HG03565 (cell line): ENCODE data around the gene RNF175.
A peak's percentile ranks its signal among the peaks of the same experiment; 100 is the strongest.

ENCODE experiments used
- ATAC-seq: cut with Tn5 transposase; IDR thresholded peaks from one replicate; pipeline ENCODE4 v1.9.1; 2021; ENCODE audit warnings: mild to moderate bottlenecking, moderate library complexity; ENCODE audit not compliant: unreplicated experiment

The RNF175 gene

DNA sequence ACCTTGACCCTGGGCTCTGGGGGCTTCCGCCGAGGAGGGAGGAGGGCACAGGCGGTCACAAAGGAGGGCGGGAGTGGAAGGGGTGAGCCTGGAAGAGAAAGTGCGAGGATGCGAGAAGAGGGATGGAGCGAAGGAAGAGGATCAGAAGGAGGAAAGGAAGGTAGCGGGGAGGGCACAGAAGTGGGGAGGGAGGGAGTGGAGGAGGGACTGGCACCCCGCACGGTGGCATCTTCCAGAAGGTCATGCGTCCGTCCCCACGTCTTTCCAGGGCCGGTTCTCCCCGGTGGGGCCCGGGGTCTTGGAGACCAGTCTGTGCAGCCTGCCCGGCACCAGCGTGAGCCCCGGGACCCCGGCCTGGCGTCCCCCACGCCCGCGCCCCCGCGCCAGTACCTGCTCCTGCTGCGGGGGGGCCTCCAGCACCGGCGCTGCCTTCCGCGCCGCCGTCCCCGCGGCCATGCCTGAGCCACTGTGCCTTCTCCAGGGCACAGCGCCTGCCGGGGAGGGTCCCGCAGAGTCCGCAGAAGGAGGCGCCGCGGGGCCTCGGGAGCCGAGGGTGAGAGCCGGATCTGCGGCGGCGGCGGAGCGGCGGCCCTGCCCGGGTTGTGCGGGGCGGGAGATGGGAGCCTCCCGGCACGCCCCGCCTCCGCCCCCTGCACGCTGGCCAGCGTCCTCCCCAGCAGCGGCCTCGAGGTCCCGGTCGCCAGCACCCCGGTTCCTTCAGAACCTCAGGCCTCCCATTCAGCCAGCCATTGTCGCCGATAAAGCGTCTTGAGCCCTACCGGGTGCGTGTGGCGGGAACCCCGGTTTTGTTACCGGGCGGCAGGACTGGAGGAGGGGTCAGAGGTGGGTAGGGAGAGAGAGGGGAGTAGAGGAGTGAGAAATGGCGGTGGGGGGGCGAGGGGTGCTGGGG lies at the start of gene RNF175:
Gene RNF175, minus strand, starts transcription at position 618 of the 910 bp plus-strand sequence. Its CDS starts 162 bp downstream, at position 456.
- no peak for ATAC-seq

DNA sequence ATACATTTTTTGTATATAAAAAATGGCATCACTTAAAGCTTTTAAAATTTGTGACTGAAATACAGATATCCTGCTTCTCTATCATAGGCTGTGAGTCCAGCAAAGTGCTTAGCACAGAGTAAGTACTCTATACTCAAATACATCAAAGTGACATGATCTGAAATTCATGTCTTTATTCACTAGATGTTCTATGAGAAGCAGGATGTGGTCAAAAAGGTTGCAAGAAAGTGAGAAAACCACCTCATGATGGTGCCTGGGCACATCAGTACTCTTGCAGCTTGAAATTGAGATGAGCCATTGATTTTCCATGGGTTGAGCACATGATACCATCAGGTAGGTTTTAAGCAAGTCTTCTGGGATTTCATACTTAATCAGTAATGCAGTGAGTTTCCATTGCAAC lies 49.5 kb upstream of the RNF175 start:
- peak; percentile 69 for ATAC-seq

GRCh38 chr4:153808175-153808574 lies 48.4 kb upstream of the RNF175 start:
- ATAC-seq = no peak

- no peak for ATAC-seq
Observed at GRCh38 chr4:153806073-153806472, 46.2 kb upstream of the RNF175 start.

DNA sequence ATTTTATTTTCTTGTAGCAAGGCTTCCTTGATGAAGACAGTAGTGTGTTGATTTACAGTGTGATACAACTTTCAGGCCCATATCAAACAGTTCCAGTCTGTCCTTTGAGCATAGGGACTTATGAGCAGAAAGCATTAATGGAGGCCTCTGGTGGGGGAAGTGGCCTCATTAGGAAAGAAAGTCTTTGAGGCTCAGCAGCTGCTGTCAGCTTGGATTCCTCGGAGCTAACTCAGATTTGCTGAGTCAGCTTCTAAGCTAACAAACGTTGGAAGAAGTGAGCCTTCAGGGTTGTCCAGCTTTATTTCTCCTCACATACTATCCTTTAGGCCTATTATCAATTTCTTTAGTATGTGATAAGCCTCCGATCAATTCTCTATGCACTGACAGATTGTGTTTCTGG lies 44.9 kb upstream of the RNF175 start:
- ATAC-seq = no peak

DNA sequence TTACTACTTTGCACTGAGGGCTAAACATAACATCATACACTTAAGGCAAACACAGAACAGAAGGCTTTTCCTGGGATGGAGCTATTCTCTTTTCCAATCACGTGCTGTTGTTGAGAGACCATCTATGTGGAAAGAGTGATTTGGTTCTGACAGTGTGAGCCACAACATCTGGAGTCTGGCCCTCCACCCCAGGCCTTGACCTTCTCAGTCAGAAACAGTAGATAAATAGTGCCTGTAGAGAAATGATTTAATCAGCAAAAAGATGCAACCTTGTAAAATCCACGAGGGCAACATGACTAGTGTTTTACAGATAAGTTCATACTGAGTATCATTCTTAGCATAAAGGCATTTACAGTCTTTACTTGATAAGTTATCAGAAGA lies 39.9 kb upstream of the RNF175 start:
- no peak for ATAC-seq

- no peak for ATAC-seq
Observed at GRCh38 chr4:153798901-153799693, 39.3 kb upstream of the RNF175 start.

DNA sequence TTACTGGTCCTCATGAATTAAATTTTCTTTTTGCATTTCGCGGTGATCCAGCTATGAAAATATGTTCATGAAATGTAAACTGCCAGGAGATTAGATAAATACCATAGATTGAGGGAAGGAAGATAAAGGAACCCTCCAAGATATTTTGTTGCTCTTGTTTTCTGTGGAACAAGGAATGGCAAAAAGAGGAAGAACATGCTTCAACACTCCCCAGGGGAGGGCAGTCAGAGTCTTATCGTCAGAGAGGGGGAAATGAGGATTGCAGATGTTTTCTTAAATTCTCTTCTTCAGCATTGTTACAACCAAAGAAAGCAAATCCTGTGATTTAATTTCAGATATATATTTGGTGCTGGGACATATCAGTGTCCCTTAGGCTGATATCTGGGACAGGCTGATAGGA lies 38.6 kb upstream of the RNF175 start:
- no peak for ATAC-seq

GRCh38 chr4:153794006-153794405 lies 34.2 kb upstream of the RNF175 start:
- ATAC-seq = no peak

DNA sequence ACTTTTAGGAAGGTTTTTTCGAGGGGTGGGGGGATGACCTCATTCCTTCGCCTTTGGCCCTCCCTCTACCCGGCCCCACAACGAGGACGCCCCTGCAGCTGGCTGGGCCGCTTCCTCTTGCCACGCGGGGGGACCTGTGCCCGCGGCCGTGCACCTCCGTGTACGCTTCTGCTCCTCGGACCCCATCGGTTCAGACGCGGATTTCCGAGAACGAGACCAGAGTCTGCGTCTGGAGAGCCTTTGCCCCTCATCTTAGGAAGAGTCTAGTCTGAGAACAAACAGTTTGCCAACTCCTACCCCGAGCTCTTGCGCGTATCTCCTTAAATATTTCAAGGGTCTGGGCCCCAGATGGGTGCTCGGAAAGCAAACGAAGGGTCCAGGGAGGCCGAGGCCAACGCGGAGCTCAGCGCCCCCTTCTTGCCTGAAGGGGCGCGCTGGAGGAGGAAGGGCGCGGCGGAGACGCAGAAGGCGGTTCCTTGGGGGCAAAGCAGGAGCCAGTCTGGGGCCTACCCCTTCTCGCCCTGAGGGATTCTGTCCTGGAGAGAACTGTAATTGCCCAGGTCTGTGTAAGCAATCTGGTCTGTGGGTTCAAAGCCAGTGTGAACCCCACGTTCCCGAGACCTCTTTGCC lies 32.9 kb upstream of the RNF175 start:
- no peak for ATAC-seq

GRCh38 chr4:153791746-153792617 lies 32.2 kb upstream of the RNF175 start:
- ATAC-seq = no peak

- ATAC-seq = no peak
Observed at GRCh38 chr4:153790962-153791551, 31.2 kb upstream of the RNF175 start.

DNA sequence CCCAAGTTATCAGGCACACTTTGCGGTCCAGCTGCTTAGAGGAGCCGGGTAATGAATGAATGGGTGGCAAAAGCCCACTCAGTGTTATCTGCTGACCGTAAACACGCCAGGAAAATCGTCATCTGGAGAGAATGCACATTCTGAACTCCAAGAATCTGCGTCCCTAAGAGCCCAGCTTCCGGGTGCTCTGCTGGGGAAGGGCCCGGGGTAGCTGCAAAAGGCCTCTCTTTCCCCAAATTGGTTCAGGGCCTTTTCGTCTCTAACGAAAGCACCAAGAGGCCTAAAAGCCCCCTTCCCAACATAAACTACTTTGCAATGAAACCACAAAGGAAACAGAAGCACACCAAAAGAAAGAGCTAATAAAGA lies 30.7 kb upstream of the RNF175 start:
- no peak for ATAC-seq

DNA sequence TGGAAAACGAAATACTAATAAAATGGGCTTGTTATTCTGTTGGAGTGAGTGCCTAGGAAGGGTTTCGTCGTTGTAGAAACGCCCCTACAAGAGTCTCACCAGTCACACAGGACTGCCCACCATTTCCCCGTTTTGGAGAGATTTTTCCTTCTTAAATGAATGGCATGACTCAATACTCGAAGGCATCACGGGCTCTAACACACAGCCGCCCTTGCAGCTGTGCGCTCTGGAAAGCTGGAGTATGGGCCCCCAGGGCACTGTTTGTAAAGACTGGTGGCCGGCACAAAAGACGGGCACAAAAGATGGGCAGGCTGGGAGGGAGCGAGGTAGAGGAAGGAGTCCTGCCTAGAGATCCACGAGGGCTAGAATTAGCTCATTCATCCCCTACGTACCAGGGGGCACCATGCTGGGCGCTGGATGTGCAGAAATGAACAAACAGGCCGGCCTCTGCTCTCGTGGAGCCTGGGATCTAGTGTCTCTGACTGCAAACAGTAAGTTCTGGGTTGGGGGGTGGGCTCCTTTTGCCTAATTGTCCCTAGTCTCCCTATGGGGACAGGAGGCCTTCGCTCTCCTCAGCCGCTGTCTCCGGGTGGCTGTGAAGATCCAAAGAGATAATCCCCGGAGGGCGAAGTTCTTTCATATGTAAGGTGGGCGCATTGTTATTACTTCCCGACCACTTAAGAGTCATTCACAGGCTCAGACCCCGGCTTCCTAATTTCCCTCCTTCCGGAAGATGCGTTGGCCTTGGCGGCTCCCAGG lies 30.1 kb upstream of the RNF175 start:
- ATAC-seq = no peak

DNA sequence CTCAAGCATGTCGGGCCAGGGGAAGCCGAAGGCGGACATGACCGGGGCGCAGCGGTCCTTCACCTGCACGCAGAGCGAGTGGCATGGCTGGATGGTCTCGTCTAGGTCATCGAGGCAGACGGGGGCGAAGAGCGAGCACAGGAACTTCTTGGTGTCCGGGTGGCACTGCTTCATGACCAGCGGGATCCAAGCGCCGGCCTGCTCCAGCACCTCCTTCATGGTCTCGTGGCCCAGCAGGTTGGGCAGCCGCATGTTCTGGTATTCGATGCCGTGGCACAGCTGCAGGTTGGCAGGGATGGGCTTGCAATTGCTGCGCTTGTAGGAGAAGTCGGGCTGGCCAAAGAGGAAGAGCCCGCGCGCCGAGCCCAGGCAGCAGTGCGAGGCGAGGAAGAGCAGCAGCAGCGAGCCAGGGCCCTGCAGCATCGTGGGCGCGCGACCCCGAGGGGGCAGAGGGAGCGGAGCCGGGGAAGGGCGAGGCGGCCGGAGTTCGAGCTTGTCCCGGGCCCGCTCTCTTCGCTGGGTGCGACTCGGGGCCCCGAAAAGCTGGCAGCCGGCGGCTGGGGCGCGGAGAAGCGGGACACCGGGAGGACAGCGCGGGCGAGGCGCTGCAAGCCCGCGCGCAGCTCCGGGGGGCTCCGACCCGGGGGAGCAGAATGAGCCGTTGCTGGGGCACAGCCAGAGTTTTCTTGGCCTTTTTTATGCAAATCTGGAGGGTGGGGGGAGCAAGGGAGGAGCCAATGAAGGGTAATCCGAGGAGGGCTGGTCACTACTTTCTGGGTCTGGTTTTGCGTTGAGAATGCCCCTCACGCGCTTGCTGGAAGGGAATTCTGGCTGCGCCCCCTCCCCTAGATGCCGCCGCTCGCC lies 28.8 kb upstream of the RNF175 start, which contains the start of gene SFRP2:
Gene SFRP2, minus strand, starts transcription at position 671 of the 864 bp plus-strand sequence. Its CDS starts 248 bp downstream, at position 423.
- ATAC-seq = no peak

DNA sequence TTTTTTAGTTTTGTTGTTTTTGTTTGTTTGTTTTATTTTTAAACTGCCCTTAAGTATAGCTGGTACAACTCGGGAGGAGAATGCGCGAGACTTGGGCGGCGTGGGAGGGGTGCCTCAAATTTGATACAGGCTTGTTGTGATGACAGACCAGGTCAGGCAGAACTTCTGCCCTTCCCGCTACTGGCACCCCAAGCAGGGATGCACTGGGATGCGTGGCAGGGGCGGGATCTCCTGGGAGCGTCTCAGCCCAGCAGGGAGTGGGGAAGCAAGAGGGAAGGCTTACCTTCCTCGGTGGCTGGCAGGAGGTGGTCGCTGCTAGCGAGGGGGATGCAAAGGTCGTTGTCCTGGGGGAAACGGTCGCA lies 28.2 kb upstream of the RNF175 start:
- no peak for ATAC-seq

GRCh38 chr4:153787575-153787974 lies 27.8 kb upstream of the RNF175 start:
- no peak for ATAC-seq

DNA sequence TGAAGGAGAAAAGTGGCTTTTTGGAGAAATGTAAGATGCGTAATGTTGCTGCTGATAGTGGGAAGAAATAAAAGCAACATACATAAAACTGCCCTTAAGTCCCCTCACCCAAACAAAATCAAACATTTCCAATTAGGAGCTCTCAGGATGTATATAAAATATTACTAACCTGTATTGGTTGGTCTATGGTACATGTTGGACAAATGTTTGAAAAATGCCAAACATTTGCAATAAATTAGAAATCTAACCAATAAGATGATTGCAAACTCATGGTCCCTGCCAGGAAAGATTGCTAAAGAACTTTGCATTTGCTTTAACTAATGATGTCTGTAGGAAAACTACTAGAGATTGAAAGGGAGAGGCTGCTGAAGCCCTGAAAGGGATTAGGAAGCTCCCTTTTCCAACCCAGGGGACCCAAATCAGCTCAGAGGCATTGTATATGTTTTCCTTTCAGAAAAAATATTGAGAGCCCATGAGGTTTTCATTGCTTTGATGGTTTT lies 27.3 kb upstream of the RNF175 start:
- no peak for ATAC-seq
